SK-N-SH treated with all-trans-retinoic acid at 6 μM for 48 hours (cell line): ENCODE data around the gene VSIR.

Experiments used
- ATAC-seq: fragments of 200-7000 bp; cut with Tn5 transposase; 3 replicates; pipeline ENCODE4 v1.9.1; 2020; ENCODE audit warnings: mild to moderate bottlenecking, moderate library complexity
- ARNTL ChIP-seq: fragments of 450-650 bp; formaldehyde crosslinking; IDR thresholded peaks from 2 replicates; pipeline ENCODE4 v1.5.0; 2020; ENCODE audit warnings: low read depth, mild to moderate bottlenecking, moderate library complexity, borderline replicate concordance
- BACH2 ChIP-seq: fragments of 250-450 bp; sonication (Bioruptor Pico); IDR thresholded peaks from 2 replicates; pipeline ENCODE4 v1.9.0; 2021; ENCODE audit warnings: mild to moderate bottlenecking, borderline replicate concordance
- CSDC2 ChIP-seq: fragments of 250-450 bp; sonication (Bioruptor Pico); IDR thresholded peaks from 2 replicates; pipeline ENCODE4 v1.5.0; 2020; ENCODE audit warnings: mild to moderate bottlenecking, moderate library complexity
- ESRRG ChIP-seq: fragments of 250-450 bp; sonication (Bioruptor Pico); IDR thresholded peaks from 2 replicates; pipeline ENCODE4 v1.6.1; 2021; ENCODE audit warnings: mild to moderate bottlenecking
- GLIS3 ChIP-seq: fragments of 250-450 bp; sonication (Bioruptor Pico); IDR thresholded peaks from 2 replicates; pipeline ENCODE4 v1.5.0; 2020; ENCODE audit warnings: mild to moderate bottlenecking, moderate library complexity
- ISL1 ChIP-seq: fragments of 250-450 bp; sonication (Bioruptor Pico); IDR thresholded peaks from 2 replicates; pipeline ENCODE4 v2.1.2; 2022; ENCODE audit warnings: mild to moderate bottlenecking, moderate library complexity
- OSR1 ChIP-seq: fragments of 250-450 bp; sonication (Bioruptor Pico); IDR thresholded peaks from 2 replicates; pipeline ENCODE4 v1.8.0; 2022; ENCODE audit warnings: moderate library complexity, mild to moderate bottlenecking, inconsistent platforms
- PPARA ChIP-seq: fragments of 250-450 bp; sonication (Bioruptor Pico); IDR thresholded peaks from 2 replicates; pipeline ENCODE4 v1.5.0; 2020; ENCODE audit warnings: mild to moderate bottlenecking, borderline replicate concordance
- RARB ChIP-seq: fragments of 250-450 bp; sonication (Bioruptor Pico); IDR thresholded peaks from 2 replicates; pipeline ENCODE4 v1.8.0; 2021; ENCODE audit warnings: mild to moderate bottlenecking, moderate library complexity
- SNAI2 ChIP-seq: fragments of 250-450 bp; sonication (Bioruptor Pico); IDR thresholded peaks from 2 replicates; pipeline ENCODE4 v1.5.0; 2020; ENCODE audit warnings: mild to moderate bottlenecking, moderate library complexity
- TCF4 ChIP-seq: fragments of 250-450 bp; sonication (Bioruptor Pico); IDR thresholded peaks from 2 replicates; pipeline ENCODE4 v1.8.0; 2021; ENCODE audit warnings: mild to moderate bottlenecking, moderate library complexity, borderline replicate concordance
- TOX ChIP-seq: fragments of 250-450 bp; sonication (Bioruptor Pico); IDR thresholded peaks from 2 replicates; pipeline ENCODE4 v1.8.0; 2021; ENCODE audit warnings: mild to moderate bottlenecking, moderate library complexity, borderline replicate concordance
- ZC3H10 ChIP-seq: fragments of 250-450 bp; sonication (Bioruptor Pico); IDR thresholded peaks from 2 replicates; pipeline ENCODE4 v1.5.1; 2021; ENCODE audit warnings: mild to moderate bottlenecking, moderate library complexity
- ZFP3 ChIP-seq: fragments of 250-450 bp; sonication (Bioruptor Pico); IDR thresholded peaks from 2 replicates; pipeline ENCODE4 v1.5.0; 2020; ENCODE audit warnings: mild to moderate bottlenecking, moderate library complexity
- ZNF565 ChIP-seq: fragments of 450-650 bp; formaldehyde crosslinking; conservative IDR thresholded peaks from 2 replicates; pipeline ENCODE4 v1.5.0; 2020; ENCODE audit warnings: low read depth, mild to moderate bottlenecking, moderate library complexity
- ZNF70 ChIP-seq: fragments of 450-650 bp; formaldehyde crosslinking; IDR thresholded peaks from 2 replicates; pipeline ENCODE4 v1.5.0; 2020; ENCODE audit warnings: mild to moderate bottlenecking, moderate library complexity
- ZNF8 ChIP-seq: fragments of 450-650 bp; formaldehyde crosslinking; IDR thresholded peaks from 2 replicates; pipeline ENCODE4 v1.5.0; 2020; ENCODE audit warnings: mild to moderate bottlenecking, moderate library complexity
- TF ChIP-seq, protein P1 (sequence below): fragments of 250-450 bp; sonication (Bioruptor Pico); IDR thresholded peaks from 2 replicates; pipeline ENCODE4 v1.5.1; 2021; ENCODE audit warnings: mild to moderate bottlenecking, moderate library complexity
- TF ChIP-seq, protein P2 (sequence below): fragments of 250-450 bp; sonication (Bioruptor Pico); IDR thresholded peaks from 2 replicates; pipeline ENCODE4 v1.8.0; 2020; ENCODE audit warnings: mild to moderate bottlenecking, moderate library complexity, borderline replicate concordance
- TF ChIP-seq, protein P3 (sequence below): fragments of 250-450 bp; sonication (Bioruptor Pico); IDR thresholded peaks from 2 replicates; pipeline ENCODE4 v1.5.1; 2020; ENCODE audit warnings: low read depth, mild to moderate bottlenecking, moderate library complexity
- TF ChIP-seq, protein P4 (sequence below): fragments of 250-450 bp; sonication (Bioruptor Pico); IDR thresholded peaks from 2 replicates; pipeline ENCODE4 v1.8.0; 2021; ENCODE audit warnings: low read depth, mild to moderate bottlenecking, moderate library complexity, borderline replicate concordance
- TF ChIP-seq, protein P5 (sequence below): fragments of 250-450 bp; sonication (Bioruptor Pico); IDR thresholded peaks from 2 replicates; pipeline ENCODE4 v1.5.0; 2020; ENCODE audit warnings: mild to moderate bottlenecking, moderate library complexity

VSIR gene

DNA sequence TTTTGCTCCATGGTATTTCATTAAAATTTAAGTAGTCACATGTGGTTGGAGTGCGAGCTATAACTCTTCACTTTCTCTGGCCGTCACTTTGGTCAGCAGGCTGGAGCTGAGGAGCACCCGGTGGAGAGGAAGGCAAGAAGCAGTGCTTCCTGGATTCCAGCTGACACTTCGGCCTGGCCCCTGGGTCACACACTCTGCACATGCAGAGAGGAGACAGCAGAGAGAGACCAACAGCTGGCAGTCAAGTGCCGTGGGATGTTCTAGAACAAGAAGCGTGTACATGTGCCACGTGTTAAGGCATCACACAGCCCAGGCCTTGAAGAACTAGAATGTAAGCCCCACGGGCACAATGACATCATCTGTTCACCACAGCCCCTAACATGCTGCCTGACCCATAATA lies 47.6 kb upstream of the VSIR start:
- TF ChIP-seq TCF4: no peak
- TF ChIP-seq, protein P1, sequence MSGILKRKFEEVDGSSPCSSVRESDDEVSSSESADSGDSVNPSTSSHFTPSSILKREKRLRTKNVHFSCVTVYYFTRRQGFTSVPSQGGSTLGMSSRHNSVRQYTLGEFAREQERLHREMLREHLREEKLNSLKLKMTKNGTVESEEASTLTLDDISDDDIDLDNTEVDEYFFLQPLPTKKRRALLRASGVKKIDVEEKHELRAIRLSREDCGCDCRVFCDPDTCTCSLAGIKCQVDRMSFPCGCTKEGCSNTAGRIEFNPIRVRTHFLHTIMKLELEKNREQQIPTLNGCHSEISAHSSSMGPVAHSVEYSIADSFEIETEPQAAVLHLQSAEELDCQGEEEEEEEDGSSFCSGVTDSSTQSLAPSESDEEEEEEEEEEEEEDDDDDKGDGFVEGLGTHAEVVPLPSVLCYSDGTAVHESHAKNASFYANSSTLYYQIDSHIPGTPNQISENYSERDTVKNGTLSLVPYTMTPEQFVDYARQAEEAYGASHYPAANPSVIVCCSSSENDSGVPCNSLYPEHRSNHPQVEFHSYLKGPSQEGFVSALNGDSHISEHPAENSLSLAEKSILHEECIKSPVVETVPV (CRISPR knock-in tag): no peak
- TF ChIP-seq CSDC2 (CRISPR knock-in tag): no peak
- no peak for TF ChIP-seq ZC3H10 (CRISPR knock-in tag)
- TF ChIP-seq ZNF565 (CRISPR knock-in tag): no peak
- TF ChIP-seq ARNTL: no peak
- ATAC-seq: no peak

DNA sequence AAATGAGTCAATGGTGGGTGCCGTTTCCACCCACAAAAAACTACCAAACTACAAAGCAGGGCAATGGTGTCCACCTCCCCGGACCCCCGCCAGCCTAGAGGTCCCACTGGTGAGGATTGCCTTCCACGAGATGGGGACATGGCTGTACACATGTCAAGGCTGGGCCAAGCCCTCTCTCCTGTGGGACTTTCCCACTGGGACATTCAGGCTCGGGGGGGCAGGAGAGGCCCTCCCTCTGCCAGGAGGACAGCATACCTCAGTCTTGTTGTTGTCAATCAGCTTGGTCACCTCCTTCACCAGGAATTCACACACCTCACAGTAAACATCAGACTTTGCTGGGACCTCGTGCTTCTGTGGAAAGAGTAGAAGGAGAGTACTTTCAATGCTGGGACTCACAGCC lies 46.7 kb upstream of the VSIR start:
- no peak for ATAC-seq
- no peak for TF ChIP-seq ZNF565 (CRISPR knock-in tag)
- no peak for TF ChIP-seq RARB
- TF ChIP-seq ZC3H10 (CRISPR knock-in tag): no peak
- TF ChIP-seq, protein P2, sequence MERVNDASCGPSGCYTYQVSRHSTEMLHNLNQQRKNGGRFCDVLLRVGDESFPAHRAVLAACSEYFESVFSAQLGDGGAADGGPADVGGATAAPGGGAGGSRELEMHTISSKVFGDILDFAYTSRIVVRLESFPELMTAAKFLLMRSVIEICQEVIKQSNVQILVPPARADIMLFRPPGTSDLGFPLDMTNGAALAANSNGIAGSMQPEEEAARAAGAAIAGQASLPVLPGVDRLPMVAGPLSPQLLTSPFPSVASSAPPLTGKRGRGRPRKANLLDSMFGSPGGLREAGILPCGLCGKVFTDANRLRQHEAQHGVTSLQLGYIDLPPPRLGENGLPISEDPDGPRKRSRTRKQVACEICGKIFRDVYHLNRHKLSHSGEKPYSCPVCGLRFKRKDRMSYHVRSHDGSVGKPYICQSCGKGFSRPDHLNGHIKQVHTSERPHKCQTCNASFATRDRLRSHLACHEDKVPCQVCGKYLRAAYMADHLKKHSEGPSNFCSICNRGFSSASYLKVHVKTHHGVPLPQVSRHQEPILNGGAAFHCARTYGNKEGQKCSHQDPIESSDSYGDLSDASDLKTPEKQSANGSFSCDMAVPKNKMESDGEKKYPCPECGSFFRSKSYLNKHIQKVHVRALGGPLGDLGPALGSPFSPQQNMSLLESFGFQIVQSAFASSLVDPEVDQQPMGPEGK (CRISPR knock-in tag): no peak
- TF ChIP-seq OSR1 (CRISPR knock-in tag): no peak
- TF ChIP-seq SNAI2 (CRISPR knock-in tag): no peak
- TF ChIP-seq ARNTL: no peak
- TF ChIP-seq, protein P1 (CRISPR knock-in tag): no peak
- TF ChIP-seq ISL1 (CRISPR knock-in tag): no peak
- TF ChIP-seq, protein P3, sequence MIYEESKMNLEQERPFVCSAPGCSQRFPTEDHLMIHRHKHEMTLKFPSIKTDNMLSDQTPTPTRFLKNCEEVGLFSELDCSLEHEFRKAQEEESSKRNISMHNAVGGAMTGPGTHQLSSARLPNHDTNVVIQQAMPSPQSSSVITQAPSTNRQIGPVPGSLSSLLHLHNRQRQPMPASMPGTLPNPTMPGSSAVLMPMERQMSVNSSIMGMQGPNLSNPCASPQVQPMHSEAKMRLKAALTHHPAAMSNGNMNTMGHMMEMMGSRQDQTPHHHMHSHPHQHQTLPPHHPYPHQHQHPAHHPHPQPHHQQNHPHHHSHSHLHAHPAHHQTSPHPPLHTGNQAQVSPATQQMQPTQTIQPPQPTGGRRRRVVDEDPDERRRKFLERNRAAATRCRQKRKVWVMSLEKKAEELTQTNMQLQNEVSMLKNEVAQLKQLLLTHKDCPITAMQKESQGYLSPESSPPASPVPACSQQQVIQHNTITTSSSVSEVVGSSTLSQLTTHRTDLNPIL (CRISPR knock-in tag): no peak
- no peak for TF ChIP-seq TOX
- no peak for TF ChIP-seq ZNF8 (CRISPR knock-in tag)
- TF ChIP-seq TCF4: no peak
- TF ChIP-seq, protein P4, sequence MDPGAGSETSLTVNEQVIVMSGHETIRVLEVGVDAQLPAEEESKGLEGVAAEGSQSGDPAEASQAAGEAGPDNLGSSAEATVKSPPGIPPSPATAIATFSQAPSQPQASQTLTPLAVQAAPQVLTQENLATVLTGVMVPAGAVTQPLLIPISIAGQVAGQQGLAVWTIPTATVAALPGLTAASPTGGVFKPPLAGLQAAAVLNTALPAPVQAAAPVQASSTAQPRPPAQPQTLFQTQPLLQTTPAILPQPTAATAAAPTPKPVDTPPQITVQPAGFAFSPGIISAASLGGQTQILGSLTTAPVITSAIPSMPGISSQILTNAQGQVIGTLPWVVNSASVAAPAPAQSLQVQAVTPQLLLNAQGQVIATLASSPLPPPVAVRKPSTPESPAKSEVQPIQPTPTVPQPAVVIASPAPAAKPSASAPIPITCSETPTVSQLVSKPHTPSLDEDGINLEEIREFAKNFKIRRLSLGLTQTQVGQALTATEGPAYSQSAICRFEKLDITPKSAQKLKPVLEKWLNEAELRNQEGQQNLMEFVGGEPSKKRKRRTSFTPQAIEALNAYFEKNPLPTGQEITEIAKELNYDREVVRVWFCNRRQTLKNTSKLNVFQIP (CRISPR knock-in tag): no peak
- no peak for TF ChIP-seq PPARA (CRISPR knock-in tag)
- TF ChIP-seq CSDC2 (CRISPR knock-in tag): no peak
- no peak for TF ChIP-seq GLIS3 (CRISPR knock-in tag)
- no peak for TF ChIP-seq ZNF70 (CRISPR knock-in tag)
- TF ChIP-seq ZFP3 (CRISPR knock-in tag): no peak
- TF ChIP-seq BACH2 (CRISPR knock-in tag): no peak

DNA sequence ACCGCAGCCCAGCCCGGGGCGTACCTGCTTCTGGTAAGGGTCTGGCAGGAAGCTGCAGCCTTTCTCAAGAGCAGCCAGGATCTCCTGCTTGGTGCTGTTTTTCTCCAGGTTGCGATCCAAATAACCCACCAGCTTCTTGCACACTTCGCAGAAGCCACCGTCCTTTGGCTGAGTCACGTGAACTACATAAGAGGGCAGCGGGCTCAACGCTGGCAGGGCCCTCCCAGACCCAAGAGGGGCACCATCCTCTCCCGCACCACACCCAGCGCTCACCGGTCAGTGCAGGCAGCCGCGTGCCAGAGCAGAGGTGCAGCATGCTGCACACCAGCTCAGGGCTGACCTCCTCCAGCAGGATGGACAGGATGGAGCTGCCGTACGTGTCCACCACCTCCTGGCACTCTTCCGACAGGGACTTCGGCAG lies 46.1 kb upstream of the VSIR start:
- ATAC-seq: no peak
- TF ChIP-seq, protein P5, sequence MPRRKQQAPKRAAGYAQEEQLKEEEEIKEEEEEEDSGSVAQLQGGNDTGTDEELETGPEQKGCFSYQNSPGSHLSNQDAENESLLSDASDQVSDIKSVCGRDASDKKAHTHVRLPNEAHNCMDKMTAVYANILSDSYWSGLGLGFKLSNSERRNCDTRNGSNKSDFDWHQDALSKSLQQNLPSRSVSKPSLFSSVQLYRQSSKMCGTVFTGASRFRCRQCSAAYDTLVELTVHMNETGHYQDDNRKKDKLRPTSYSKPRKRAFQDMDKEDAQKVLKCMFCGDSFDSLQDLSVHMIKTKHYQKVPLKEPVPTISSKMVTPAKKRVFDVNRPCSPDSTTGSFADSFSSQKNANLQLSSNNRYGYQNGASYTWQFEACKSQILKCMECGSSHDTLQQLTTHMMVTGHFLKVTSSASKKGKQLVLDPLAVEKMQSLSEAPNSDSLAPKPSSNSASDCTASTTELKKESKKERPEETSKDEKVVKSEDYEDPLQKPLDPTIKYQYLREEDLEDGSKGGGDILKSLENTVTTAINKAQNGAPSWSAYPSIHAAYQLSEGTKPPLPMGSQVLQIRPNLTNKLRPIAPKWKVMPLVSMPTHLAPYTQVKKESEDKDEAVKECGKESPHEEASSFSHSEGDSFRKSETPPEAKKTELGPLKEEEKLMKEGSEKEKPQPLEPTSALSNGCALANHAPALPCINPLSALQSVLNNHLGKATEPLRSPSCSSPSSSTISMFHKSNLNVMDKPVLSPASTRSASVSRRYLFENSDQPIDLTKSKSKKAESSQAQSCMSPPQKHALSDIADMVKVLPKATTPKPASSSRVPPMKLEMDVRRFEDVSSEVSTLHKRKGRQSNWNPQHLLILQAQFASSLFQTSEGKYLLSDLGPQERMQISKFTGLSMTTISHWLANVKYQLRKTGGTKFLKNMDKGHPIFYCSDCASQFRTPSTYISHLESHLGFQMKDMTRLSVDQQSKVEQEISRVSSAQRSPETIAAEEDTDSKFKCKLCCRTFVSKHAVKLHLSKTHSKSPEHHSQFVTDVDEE: no peak
- no peak for TF ChIP-seq OSR1 (CRISPR knock-in tag)
- no peak for TF ChIP-seq TCF4
- TF ChIP-seq, protein P4 (CRISPR knock-in tag): no peak
- no peak for TF ChIP-seq ESRRG (CRISPR knock-in tag)
